ENCODE results near the gene VWA2. TPM values are rescaled to one million over a fixed set of nuclear protein-coding genes. Genes with fewer than 3 reads are reported as not detected.

VWA2 gene
- total RNA-seq, 1 donor: 13.7 TPM

DNA sequence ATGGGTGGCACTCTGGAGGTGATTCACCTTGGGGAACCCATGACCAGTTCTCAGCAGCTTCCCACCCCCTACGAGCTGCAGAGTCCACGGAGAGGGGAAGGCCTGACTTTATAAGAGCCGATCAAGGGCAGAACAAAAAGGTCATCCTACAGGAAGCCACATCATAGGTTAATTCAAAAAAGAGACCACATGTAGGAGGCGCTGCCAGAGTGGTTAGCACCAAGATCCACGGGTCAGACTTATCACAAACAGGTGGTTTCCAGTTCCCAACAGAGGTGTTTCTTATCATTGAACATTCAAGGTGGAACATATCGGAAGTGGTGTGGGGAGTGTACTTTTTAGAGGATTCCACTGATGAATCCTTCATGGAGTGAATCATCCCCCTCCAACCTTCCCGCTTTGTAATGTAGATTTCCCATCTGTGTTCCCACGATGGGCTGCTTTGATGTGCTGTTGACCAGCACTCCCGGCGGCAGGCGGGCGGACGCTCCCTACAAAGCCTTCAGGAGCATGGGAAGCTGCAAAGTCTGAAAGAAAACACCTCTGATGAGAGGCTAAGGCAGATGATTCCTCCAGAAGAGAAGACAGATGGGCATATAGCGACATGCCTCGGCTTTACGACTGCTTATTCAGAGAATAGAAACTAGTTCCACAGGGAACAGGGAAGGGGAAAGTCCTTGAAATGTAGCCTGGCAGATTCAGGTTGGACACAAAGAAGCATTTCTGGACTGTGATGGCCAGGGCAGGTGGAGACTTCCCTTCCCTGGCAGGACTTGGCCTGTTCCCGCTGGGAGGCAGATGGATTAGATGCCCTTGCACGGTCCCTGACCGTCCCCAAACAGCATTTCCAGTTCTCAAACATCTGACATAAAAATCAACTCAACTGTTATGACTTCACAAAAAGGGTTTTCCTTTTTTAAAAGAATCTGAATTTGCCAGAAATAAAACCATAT, 98.7 kb downstream of the VWA2 start:
- DNase-seq (ENCODE audit: low read depth in 2 of 3, low spot score in 2 of 3): no peak

DNA sequence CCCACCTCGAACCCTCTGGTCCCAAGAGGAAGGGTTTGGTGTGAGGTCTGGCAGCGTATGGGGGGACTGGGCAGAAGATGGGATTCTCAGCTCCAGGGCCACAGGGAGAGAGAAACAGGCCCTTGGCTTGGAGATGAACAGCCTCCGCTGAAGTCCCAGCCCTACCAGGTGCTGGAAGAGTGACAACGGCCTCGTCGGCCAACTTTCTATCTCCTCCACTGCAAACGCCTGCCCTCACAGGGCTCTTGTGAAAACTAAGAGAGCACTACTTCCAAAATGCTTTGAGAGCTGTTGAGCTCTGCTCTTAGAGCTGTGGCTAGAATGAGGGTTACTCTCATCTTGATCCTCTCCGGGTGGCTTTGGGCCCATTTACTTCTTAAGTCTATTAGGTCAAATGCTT, 101.8 kb downstream of the VWA2 start:
- DNase-seq (ENCODE audit: low read depth in 2 of 3, low spot score in 2 of 3): no peak

Other genes with a start within 250 kb of the VWA2 start
- 2.4 TPM for gene ADRB1, start 195.4 kb upstream of the VWA2 start, total RNA-seq
- gene CCDC186, start 65.1 kb upstream of the VWA2 start, total RNA-seq: 5.9 TPM
- gene TDRD1, start 59.9 kb upstream of the VWA2 start, total RNA-seq: 0.27 TPM
- gene AFAP1L2, start 165.2 kb downstream of the VWA2 start, total RNA-seq: 4.0 TPM